Stomach (tissue), 4 donors: Measurements from ENCODE around the gene CCL3.

Experiments used
- CTCF ChIP-seq, 7 experiments: fragments of 450-650 bp in 4 of 7; fragments of 200-600 bp in 3 of 7; sonication (generic) in 3 of 7; IDR thresholded peaks; one replicate each; pipeline ENCODE4 v1.5.1; 2016 to 2019; ENCODE audit warnings: antibody characterized with exemption in 7 of 7, control low read depth in 2 of 7, mild to moderate bottlenecking in 1 of 7
- EP300 ChIP-seq: sonication (generic); formaldehyde crosslinking; IDR thresholded peaks from one replicate; pipeline ENCODE4 v1.6.1; 2017; ENCODE audit warnings: antibody characterized with exemption
- POLR2A ChIP-seq, 4 donors: fragments of 450-650 bp; IDR thresholded peaks; one replicate each; pipeline ENCODE4 v1.6.1; 2016; ENCODE audit warnings: antibody characterized with exemption in 4 of 4, control low read depth in 2 of 4, mild to moderate bottlenecking in 1 of 4, moderate library complexity in 1 of 4
- POLR2AphosphoS5 ChIP-seq, 3 donors: sonication (generic); formaldehyde crosslinking; IDR thresholded peaks; one replicate each; pipeline ENCODE4 v1.6.1; 2016; ENCODE audit warnings: antibody characterized with exemption in 3 of 3

- TF ChIP-seq CTCF (IDR thresholded peaks at IDR 0.05) (no peak), EP300 (no peak), POLR2A (IDR thresholded peaks at IDR 0.05) (no peak), POLR2AphosphoS5 (IDR thresholded peaks at IDR 0.05) (no peak)
Observed at GRCh38 chr17:36124879-36125824, 35.2 kb upstream of the CCL3 start.
